ENCODE data around the gene KRT20.

The KRT20 gene

DNA sequence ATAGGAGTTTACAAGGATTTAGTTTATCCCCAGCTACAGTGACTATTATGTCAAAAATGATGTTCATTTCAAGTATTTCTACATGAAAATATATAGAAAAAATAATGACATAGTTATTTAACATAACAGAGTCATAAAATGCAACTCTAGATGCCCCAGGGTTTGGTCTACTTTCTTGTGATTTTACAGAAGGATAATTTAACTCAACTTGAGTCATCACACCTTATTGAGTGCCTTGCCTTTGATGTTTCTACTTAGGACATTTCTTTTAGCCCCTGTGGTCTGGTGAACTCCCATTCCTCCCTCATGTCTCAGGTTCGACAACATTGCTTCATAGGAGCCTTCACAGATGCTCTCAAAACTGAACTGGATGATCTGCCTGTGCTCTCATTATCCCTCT lies 2.0 kb downstream of the KRT20 start:
- H3K27ac ChIP-seq (ENCODE audit: low read length) = no peak overlapping the region
- no peak overlapping the region for H3K9ac ChIP-seq (ENCODE audit: low read length)
- H4K20me1 ChIP-seq (ENCODE audit: insufficient read depth, low read length) = no peaks in the 10 kb centered on the region
- no peaks in the 10 kb centered on the region for H3K9me3 ChIP-seq (replicated peaks; ENCODE audit: insufficient read depth, low read length)
- no peaks in the 10 kb centered on the region for H3K27me3 ChIP-seq (replicated peaks; ENCODE audit: insufficient read depth, low read length)
- no peak overlapping the region for H3K4me2 ChIP-seq (ENCODE audit: low read depth, low read length)
- no peaks in the 10 kb centered on the region for H3K36me3 ChIP-seq (replicated peaks; ENCODE audit: insufficient read depth, low read length)
- TF ChIP-seq EZH2phosphoT487 (IDR thresholded peaks at IDR 0.05; ENCODE audit: low read length) (no peak), CTCF (IDR thresholded peaks at IDR 0.05; ENCODE audit: low read length) (no peak), EZH2 (optimal IDR thresholded peaks at IDR 0.05; ENCODE audit: low read depth, low read length) (no peak)
- DNase-seq = no peak
- no peaks in the 10 kb centered on the region for H3K4me1 ChIP-seq (ENCODE audit: low read length)
- H3K79me2 ChIP-seq (ENCODE audit: low read length) = no peaks in the 10 kb centered on the region
- H2AFZ ChIP-seq (ENCODE audit: low read length) = no peak overlapping the region
- no peak overlapping the region for H3K4me3 ChIP-seq (ENCODE audit: low read length)
- no peaks in the 10 kb centered on the region for H3F3A ChIP-seq (ENCODE audit: insufficient read depth, low read length)
- H3K9me2 ChIP-seq (replicated peaks; ENCODE audit: insufficient read depth, low read length) = no peaks in the 10 kb centered on the region

DNA sequence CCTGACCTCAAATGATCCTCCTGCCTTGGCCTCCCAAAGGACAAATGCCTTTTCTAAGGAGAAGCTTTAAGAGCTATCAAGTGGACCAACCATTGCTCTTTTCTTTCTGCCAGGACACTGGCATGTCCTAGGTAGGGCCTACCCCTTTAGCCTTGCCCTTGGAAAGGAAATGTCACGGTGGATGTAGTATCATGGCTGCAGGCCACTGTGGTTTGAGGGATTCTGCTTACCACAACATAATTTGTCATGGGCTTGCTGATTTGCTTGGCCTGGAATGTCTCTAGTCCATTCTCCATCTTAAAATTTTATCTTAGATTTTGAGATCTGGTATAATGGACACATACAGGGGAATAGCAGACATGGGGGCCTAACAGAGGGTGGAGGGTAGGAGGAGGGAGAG lies 6.0 kb downstream of the KRT20 start:
- Histone ChIP-seq H3F3A (ENCODE audit: insufficient read depth, low read length) (no peaks in the 10 kb centered on the region), H3K9me2 (replicated peaks; ENCODE audit: insufficient read depth, low read length) (no peaks in the 10 kb centered on the region)

DNA sequence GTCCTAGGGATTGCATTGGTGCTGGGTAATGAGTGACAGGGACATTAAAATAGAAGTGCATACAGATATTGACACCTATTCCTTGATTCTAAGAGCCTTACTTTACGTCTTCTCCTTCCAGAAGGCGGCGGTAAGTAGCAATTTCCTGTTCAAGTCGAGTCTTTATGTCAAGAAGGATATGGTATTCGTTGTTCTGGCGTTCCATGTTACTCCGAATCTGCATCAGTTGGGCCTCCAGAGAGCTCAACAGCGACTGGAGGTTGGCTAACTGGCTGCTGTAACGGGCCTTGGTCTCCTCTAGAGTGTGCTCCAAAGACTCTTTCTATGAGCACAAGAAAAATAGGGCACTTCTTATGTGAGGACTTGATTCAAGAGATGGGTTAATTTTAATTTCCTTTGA lies 7.0 kb downstream of the KRT20 start:
- H3K9ac ChIP-seq (ENCODE audit: low read length) = no peak overlapping the region
- H3K27ac ChIP-seq (ENCODE audit: low read length) = no peak overlapping the region
- H3K9me2 ChIP-seq (replicated peaks; ENCODE audit: insufficient read depth, low read length) = no peaks in the 10 kb centered on the region
- no peaks in the 10 kb centered on the region for H3K9me3 ChIP-seq (replicated peaks; ENCODE audit: insufficient read depth, low read length)
- TF ChIP-seq EZH2phosphoT487 (IDR thresholded peaks at IDR 0.05; ENCODE audit: low read length) (no peak), EZH2 (optimal IDR thresholded peaks at IDR 0.05; ENCODE audit: low read depth, low read length) (no peak), CTCF (IDR thresholded peaks at IDR 0.05; ENCODE audit: low read length) (no peak)
- H4K20me1 ChIP-seq (ENCODE audit: insufficient read depth, low read length) = no peaks in the 10 kb centered on the region
- no peaks in the 10 kb centered on the region for H3K27me3 ChIP-seq (replicated peaks; ENCODE audit: insufficient read depth, low read length)
- no peaks in the 10 kb centered on the region for H3K4me1 ChIP-seq (ENCODE audit: low read length)
- H3K36me3 ChIP-seq (replicated peaks; ENCODE audit: insufficient read depth, low read length) = no peaks in the 10 kb centered on the region
- H3K4me2 ChIP-seq (ENCODE audit: low read depth, low read length) = no peak overlapping the region
- DNase-seq = no peak
- H3K79me2 ChIP-seq (ENCODE audit: low read length) = no peaks in the 10 kb centered on the region
- no peak overlapping the region for H2AFZ ChIP-seq (ENCODE audit: low read length)
- no peaks in the 10 kb centered on the region for H3F3A ChIP-seq (ENCODE audit: insufficient read depth, low read length)
- H3K4me3 ChIP-seq (ENCODE audit: low read length) = no peak overlapping the region

More for the DNA sequence above, 6.0 kb downstream of the KRT20 start:
- Histone ChIP-seq H3K27ac (ENCODE audit: low read length) (no peak overlapping the region), H3K4me1 (ENCODE audit: low read length) (no peaks in the 10 kb centered on the region), H3K9me3 (replicated peaks; ENCODE audit: insufficient read depth, low read length) (no peaks in the 10 kb centered on the region), H3K4me2 (ENCODE audit: low read depth, low read length) (no peak overlapping the region), H3K9ac (ENCODE audit: low read length) (no peak overlapping the region), H3K27me3 (replicated peaks; ENCODE audit: insufficient read depth, low read length) (no peaks in the 10 kb centered on the region), H3K36me3 (replicated peaks; ENCODE audit: insufficient read depth, low read length) (no peaks in the 10 kb centered on the region), H4K20me1 (ENCODE audit: insufficient read depth, low read length) (no peaks in the 10 kb centered on the region), H3K79me2 (ENCODE audit: low read length) (no peaks in the 10 kb centered on the region), H2AFZ (ENCODE audit: low read length) (no peak overlapping the region), H3K4me3 (ENCODE audit: low read length) (no peak overlapping the region)
- TF ChIP-seq EZH2phosphoT487 (IDR thresholded peaks at IDR 0.05; ENCODE audit: low read length) (no peak), CTCF (IDR thresholded peaks at IDR 0.05; ENCODE audit: low read length) (no peak), EZH2 (optimal IDR thresholded peaks at IDR 0.05; ENCODE audit: low read depth, low read length) (no peak)
- no peak for DNase-seq

Data from MM.1S (cell line).